Left ventricle myocardium superior (tissue), 1 donor: Measurements from ENCODE around the gene REL. TPM values are rescaled to one million over a fixed set of nuclear protein-coding genes. Genes with fewer than 3 reads are reported as not detected.
"Not testable (repeated sequence)": the region's sequence is repeated elsewhere in the genome, so short reads cannot be mapped to it uniquely, and the experiment has no call there.

Source experiments
- ATAC-seq: fragments of 200-7000 bp; cut with Tn5 transposase; one replicate; pipeline ENCODE4 v1.9.1; 2020; ENCODE audit warnings: mild to moderate bottlenecking, moderate library complexity
- DNase-seq: peaks from one replicate; pipeline ENCODE4 v3.0.0-alpha.2; 2020
- intact Hi-C: fragments of 100-400 bp; cut with micrococcal nuclease; formaldehyde crosslinking; loops from one replicate; pipeline ENCODE4 v1.11.0; 2022
- total RNA-seq: library from RNA; stranded (reverse); fragmentation: NEBNext Ultra II Directional; extraction: Animal tissue kit (Norgen Biotek cat#: 25700); gene quantifications from one replicate; pipeline ENCODE4 v1.2.1, GENCODE V29; 2021
- donor health status: DM: no; HTN: yes; CAD: no; lungs with severe emphysema.

The REL gene
- total RNA-seq, 1 donor from 2014 or later: 5.6 TPM

GRCh38 chr2:60862642-60863041 lies 18.7 kb upstream of the REL start:
- DNase-seq: no peak
- intact Hi-C loops: no loop called here
- no peak for ATAC-seq

- intact Hi-C loops, ATAC-seq, DNase-seq: not testable (repeated sequence)
Measured at GRCh38 chr2:60865361-60865760, 16.0 kb upstream of the REL start.

GRCh38 chr2:60867007-60867406 lies 14.4 kb upstream of the REL start:
- intact Hi-C loops: no loop called here
- DNase-seq (no peak), ATAC-seq (no peak)

GRCh38 chr2:60867848-60868247 lies 13.5 kb upstream of the REL start:
- DNase-seq (no peak), ATAC-seq (peak; percentile 65)
- intact Hi-C loops: no loop called here

GRCh38 chr2:60868589-60869273 lies 12.6 kb upstream of the REL start:
- no peak for DNase-seq
- intact Hi-C loops: no loop called here
- no peak for ATAC-seq

GRCh38 chr2:60872510-60872928 lies 8.9 kb upstream of the REL start:
- DNase-seq (no peak), ATAC-seq (no peak)

GRCh38 chr2:60873381-60873780 lies 8.0 kb upstream of the REL start:
- DNase-seq: no peak
- intact Hi-C loops: no loop called here
- ATAC-seq: no peak

More at GRCh38 chr2:60872510-60872928, 8.9 kb upstream of the REL start:
- intact Hi-C loops: no loop called here

- intact Hi-C loops: no loop called here
- ATAC-seq (no peak), DNase-seq (no peak)
Measured at GRCh38 chr2:60875520-60875919, 5.9 kb upstream of the REL start.

- DNase-seq (no peak), ATAC-seq (peak; percentile 16)
- intact Hi-C loops: no loop called here
Measured at GRCh38 chr2:60880643-60881046, 729 bp upstream of the REL start.

GRCh38 chr2:60882971-60883753 lies 1.8 kb downstream of the REL start:
- ATAC-seq (no peak), DNase-seq (no peak)
- intact Hi-C loops: no loop called here

GRCh38 chr2:60883896-60884295 lies 2.5 kb downstream of the REL start:
- intact Hi-C loops: no loop called here
- DNase-seq (no peak), ATAC-seq (no peak)

GRCh38 chr2:60884800-60885199 lies 3.4 kb downstream of the REL start:
- no peak for ATAC-seq
- intact Hi-C loops: no loop called here
- DNase-seq: no peak

GRCh38 chr2:60885683-60886082 lies 4.3 kb downstream of the REL start:
- intact Hi-C loops: no loop called here

GRCh38 chr2:60886991-60887390 lies 5.6 kb downstream of the REL start:
- ATAC-seq (no peak), DNase-seq (no peak)
- intact Hi-C loops: no loop called here

More at GRCh38 chr2:60885683-60886082, 4.3 kb downstream of the REL start:
- no peak for DNase-seq
- no peak for ATAC-seq

- no peak for ATAC-seq
- intact Hi-C loops: no loop called here
- DNase-seq: no peak
Measured at GRCh38 chr2:60888853-60889252, 7.5 kb downstream of the REL start.

- DNase-seq, intact Hi-C loops, ATAC-seq: not testable (repeated sequence)
Measured at GRCh38 chr2:60889581-60890392, 8.4 kb downstream of the REL start.

- intact Hi-C loops: no loop called here
- no peak for DNase-seq
- no peak for ATAC-seq
Measured at GRCh38 chr2:60890393-60890707, 9.0 kb downstream of the REL start.

- ATAC-seq (no peak), DNase-seq (no peak)
- intact Hi-C loops: no loop called here
Measured at GRCh38 chr2:60891180-60891579, 9.8 kb downstream of the REL start.

GRCh38 chr2:60898567-60898966 lies 17.2 kb downstream of the REL start:
- intact Hi-C loops: no loop called here
- DNase-seq: no peak
- ATAC-seq: no peak

GRCh38 chr2:60899230-60899891 lies 18.0 kb downstream of the REL start:
- intact Hi-C loops: no loop called here
- no peak for ATAC-seq

More at GRCh38 chr2:60899230-60899891, 18.0 kb downstream of the REL start:
- no peak for DNase-seq
